Gastrocnemius medialis (tissue), 4 donors: Measurements from ENCODE around the gene PLG.

Experiments used
- POLR2A ChIP-seq, 2 donors: fragments of 450-650 bp; IDR thresholded peaks; one replicate each; pipeline ENCODE4 v1.6.1; 2017; ENCODE audit warnings: antibody characterized with exemption in 2 of 2, mild to moderate bottlenecking in 2 of 2, moderate library complexity in 2 of 2
- TF ChIP-seq, protein P1 (sequence below), 5 experiments: fragments of 450-650 bp in 3 of 5; fragments of 200-600 bp in 2 of 5; sonication (generic) in 2 of 5; IDR thresholded peaks in 4 of 5; conservative IDR thresholded peaks in 1 of 5; 1 replicate in 4 of 5; 2 replicates in 1 of 5; pipeline ENCODE4 v1.5.1; 2016 to 2019; ENCODE audit warnings: antibody characterized with exemption in 5 of 5, mild to moderate bottlenecking in 3 of 5, moderate library complexity in 3 of 5

DNA sequence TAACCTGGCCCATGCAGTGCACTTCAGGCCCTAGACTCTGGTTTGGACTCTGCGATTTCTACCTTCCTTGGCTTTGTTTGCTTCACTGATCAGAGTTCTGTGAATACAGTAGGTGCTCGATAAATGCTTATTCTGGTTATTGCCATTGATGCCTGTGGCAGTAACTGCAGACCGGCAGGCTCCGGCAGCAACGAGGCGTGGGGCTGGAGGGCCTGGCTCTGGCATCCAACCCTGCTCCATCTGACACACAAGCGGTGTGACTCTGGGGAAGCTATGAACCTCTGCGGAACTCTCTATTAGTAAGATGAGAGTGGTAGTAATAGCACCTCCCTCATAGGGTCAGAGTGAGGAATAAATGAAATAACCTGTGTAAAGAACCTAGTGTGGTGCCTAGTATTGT is 66.1 kb downstream of the PLG start:
- TF ChIP-seq, protein P1, sequence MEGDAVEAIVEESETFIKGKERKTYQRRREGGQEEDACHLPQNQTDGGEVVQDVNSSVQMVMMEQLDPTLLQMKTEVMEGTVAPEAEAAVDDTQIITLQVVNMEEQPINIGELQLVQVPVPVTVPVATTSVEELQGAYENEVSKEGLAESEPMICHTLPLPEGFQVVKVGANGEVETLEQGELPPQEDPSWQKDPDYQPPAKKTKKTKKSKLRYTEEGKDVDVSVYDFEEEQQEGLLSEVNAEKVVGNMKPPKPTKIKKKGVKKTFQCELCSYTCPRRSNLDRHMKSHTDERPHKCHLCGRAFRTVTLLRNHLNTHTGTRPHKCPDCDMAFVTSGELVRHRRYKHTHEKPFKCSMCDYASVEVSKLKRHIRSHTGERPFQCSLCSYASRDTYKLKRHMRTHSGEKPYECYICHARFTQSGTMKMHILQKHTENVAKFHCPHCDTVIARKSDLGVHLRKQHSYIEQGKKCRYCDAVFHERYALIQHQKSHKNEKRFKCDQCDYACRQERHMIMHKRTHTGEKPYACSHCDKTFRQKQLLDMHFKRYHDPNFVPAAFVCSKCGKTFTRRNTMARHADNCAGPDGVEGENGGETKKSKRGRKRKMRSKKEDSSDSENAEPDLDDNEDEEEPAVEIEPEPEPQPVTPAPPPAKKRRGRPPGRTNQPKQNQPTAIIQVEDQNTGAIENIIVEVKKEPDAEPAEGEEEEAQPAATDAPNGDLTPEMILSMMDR (IDR thresholded peaks at IDR 0.05 in 4 of 5, conservative IDR thresholded peaks at IDR 0.05 in 1 of 5): no peak
- TF ChIP-seq POLR2A (IDR thresholded peaks at IDR 0.05): no peak
